ENCODE results near the gene PLPPR5.

The PLPPR5 gene

DNA sequence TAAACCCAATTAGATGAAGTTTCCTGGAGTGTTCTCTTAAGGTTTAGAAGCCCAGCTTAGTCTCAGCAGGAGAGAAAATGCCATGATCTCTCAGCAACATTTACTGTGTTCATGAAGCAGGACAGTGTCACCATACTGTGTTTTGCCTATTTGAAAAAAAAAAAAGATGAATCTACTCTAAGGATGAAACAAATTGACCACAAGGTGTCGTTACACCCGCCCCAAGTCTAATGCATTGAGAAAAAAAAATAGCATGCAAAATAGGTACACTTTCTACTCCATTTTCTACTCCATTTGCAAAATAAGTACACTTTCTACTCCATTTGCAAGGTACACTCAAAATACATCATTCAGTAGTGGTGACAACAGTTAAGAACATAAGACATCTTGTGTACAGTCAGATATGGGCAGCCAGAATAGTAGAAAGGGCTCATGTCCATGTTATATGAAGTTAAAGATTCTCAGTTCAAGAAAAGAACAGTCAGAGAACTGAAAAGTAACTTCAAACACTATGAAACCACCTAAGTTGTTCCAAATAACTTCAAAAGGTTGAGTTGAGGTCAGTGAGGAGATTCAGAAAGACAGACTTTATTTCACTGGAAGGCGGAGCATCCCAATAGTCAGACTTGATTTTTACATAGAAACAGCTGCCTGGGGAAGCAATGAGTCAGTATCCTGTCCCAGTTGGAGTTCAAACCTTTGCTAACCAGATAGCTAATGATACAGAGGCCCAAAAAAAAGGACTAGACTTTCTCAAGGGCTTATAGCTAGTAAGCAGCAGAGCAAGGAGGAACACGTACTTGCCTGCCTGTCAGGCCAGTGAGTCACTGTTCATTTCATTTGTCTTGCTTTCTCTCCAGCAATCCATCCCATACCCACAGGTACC, 13.3 kb downstream of the PLPPR5 start:
- no peaks in the 10 kb centered on the region for H3K9me3 ChIP-seq (ENCODE audit: control insufficient read depth, insufficient read depth, low read depth, low read length)
- POLR2A ChIA-PET, result no interaction called here
- no peaks in the 10 kb centered on the region for H3K4me1 ChIP-seq (ENCODE audit: control insufficient read depth, insufficient read depth, low read length)
- H3K4me3 ChIP-seq (ENCODE audit: low read depth, low read length), result no peak overlapping the region
- TF ChIP-seq SP3 (tag by site-specific recombination; IDR thresholded peaks at IDR 0.05) (no peak), ZNF654 (tag by site-specific recombination; IDR thresholded peaks at IDR 0.05; ENCODE audit: low read depth) (0 out of 2 replicates have a peak, but pooled peaks have one; percentile 13)
- TF ChIP-seq, protein P1, sequence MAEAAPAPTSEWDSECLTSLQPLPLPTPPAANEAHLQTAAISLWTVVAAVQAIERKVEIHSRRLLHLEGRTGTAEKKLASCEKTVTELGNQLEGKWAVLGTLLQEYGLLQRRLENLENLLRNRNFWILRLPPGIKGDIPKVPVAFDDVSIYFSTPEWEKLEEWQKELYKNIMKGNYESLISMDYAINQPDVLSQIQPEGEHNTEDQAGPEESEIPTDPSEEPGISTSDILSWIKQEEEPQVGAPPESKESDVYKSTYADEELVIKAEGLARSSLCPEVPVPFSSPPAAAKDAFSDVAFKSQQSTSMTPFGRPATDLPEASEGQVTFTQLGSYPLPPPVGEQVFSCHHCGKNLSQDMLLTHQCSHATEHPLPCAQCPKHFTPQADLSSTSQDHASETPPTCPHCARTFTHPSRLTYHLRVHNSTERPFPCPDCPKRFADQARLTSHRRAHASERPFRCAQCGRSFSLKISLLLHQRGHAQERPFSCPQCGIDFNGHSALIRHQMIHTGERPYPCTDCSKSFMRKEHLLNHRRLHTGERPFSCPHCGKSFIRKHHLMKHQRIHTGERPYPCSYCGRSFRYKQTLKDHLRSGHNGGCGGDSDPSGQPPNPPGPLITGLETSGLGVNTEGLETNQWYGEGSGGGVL (tag by site-specific recombination; IDR thresholded peaks at IDR 0.05), result no peak
- CTCF ChIA-PET, result interaction anchor here (0.6 to 0.8 kb wide), 5 partner anchors 12 to 484 kb away, joined by 3 to 4 read pairs (median 3); no protein-coding TSS in a partner anchor
- H3K27ac ChIP-seq (ENCODE audit: extremely low read depth, low read depth, low read length), result no peak overlapping the region
- H3K36me3 ChIP-seq (ENCODE audit: control insufficient read depth in 2 of 2, insufficient read depth in 1 of 2, low read length in 2 of 2), result no peaks in the 10 kb centered on the region

DNA sequence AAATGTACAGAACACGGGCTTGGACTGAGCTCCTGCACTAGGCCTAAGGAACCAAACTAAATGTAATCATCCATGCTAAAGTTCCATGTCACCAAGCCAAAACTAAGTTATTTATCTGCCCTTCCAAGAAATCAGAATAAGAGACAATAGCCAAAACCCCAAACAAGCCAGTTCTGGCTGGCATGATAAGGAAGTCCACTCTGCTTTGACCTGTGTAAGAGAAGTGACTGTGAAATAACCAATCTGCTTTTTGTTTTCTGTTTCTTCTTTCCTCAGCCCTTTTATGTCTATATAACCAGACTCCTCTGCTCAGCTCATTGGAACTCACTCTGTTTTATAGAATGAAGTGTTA, 15.1 kb downstream of the PLPPR5 start:
- Histone ChIP-seq H3K36me3 (ENCODE audit: control insufficient read depth in 2 of 2, insufficient read depth in 1 of 2, low read length in 2 of 2) (no peaks in the 10 kb centered on the region), H3K4me1 (ENCODE audit: control insufficient read depth, insufficient read depth, low read length) (no peaks in the 10 kb centered on the region), H3K4me3 (ENCODE audit: low read depth, low read length) (no peak overlapping the region), H3K27ac (ENCODE audit: extremely low read depth, low read depth, low read length) (no peak overlapping the region), H3K9me3 (ENCODE audit: control insufficient read depth, insufficient read depth, low read depth, low read length) (no peaks in the 10 kb centered on the region)
- ChIA-PET CTCF (no interaction called here), POLR2A (no interaction called here)
- TF ChIP-seq ZNF2 (tag by site-specific recombination; IDR thresholded peaks at IDR 0.05) (no peak), ZNF596 (tag by site-specific recombination; IDR thresholded peaks at IDR 0.05) (no peak), ZIC2 (tag by site-specific recombination; IDR thresholded peaks at IDR 0.05) (no peak), ZNF223 (tag by site-specific recombination; IDR thresholded peaks at IDR 0.05) (no peak), ZNF302 (tag by site-specific recombination; IDR thresholded peaks at IDR 0.05; ENCODE audit: low read depth) (no peak), ZNF354C (tag by site-specific recombination; IDR thresholded peaks at IDR 0.05; ENCODE audit: borderline replicate concordance, low read depth) (no peak), ZNF37A (tag by site-specific recombination; IDR thresholded peaks at IDR 0.05) (no peak), YY2 (tag by site-specific recombination; IDR thresholded peaks at IDR 0.05) (no peak), ZNF776 (tag by site-specific recombination; IDR thresholded peaks at IDR 0.05; ENCODE audit: borderline replicate concordance) (no peak), ZNF341 (tag by site-specific recombination; IDR thresholded peaks at IDR 0.05; ENCODE audit: low read depth) (no peak), ZNF248 (tag by site-specific recombination; IDR thresholded peaks at IDR 0.05) (no peak), ZNF830 (tag by site-specific recombination; IDR thresholded peaks at IDR 0.05; ENCODE audit: low read depth) (no peak), ZNF561 (tag by site-specific recombination; IDR thresholded peaks at IDR 0.05; ENCODE audit: borderline replicate concordance) (no peak), ZNF239 (tag by site-specific recombination; IDR thresholded peaks at IDR 0.05) (no peak), ZNF433 (tag by site-specific recombination; IDR thresholded peaks at IDR 0.05; ENCODE audit: low read depth) (no peak)
- TF ChIP-seq, protein P2, sequence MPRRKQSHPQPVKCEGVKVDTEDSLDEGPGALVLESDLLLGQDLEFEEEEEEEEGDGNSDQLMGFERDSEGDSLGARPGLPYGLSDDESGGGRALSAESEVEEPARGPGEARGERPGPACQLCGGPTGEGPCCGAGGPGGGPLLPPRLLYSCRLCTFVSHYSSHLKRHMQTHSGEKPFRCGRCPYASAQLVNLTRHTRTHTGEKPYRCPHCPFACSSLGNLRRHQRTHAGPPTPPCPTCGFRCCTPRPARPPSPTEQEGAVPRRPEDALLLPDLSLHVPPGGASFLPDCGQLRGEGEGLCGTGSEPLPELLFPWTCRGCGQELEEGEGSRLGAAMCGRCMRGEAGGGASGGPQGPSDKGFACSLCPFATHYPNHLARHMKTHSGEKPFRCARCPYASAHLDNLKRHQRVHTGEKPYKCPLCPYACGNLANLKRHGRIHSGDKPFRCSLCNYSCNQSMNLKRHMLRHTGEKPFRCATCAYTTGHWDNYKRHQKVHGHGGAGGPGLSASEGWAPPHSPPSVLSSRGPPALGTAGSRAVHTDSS (tag by site-specific recombination; IDR thresholded peaks at IDR 0.05), result no peak
- TF ChIP-seq, protein P3, sequence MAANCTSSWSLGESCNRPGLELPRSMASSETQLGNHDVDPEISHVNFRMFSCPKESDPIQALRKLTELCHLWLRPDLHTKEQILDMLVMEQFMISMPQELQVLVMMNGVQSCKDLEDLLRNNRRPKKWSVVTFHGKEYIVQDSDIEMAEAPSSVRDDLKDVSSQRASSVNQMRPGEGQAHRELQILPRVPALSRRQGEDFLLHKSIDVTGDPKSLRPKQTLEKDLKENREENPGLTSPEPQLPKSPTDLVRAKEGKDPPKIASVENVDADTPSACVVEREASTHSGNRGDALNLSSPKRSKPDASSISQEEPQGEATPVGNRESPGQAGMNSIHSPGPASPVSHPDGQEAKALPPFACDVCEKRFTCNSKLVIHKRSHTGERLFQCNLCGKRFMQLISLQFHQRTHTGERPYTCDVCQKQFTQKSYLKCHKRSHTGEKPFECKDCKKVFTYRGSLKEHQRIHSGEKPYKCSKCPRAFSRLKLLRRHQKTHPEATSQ (tag by site-specific recombination; IDR thresholded peaks at IDR 0.05), result no peak

Data from HEK293 (cell line).